Spleen (tissue), 7 donors: Measurements from ENCODE around the gene PKD1.
"Not testable (repeated sequence)": the region's sequence is repeated elsewhere in the genome, so short reads cannot be mapped to it uniquely, and the experiment has no call there.

ENCODE experiments used
- POLR2AphosphoS5 ChIP-seq, 3 donors: sonication (generic); formaldehyde crosslinking; IDR thresholded peaks; one replicate each; pipeline ENCODE4 v1.5.1; 2017; ENCODE audit warnings: antibody characterized with exemption in 3 of 3
- TF ChIP-seq, protein P1 (sequence below), 11 experiments: fragments of 200-600 bp in 7 of 11; fragments of 450-650 bp in 4 of 11; sonication (generic) in 4 of 11; IDR thresholded peaks in 8 of 11; conservative IDR thresholded peaks in 3 of 11; 1 replicate in 7 of 11; 2 replicates in 4 of 11; pipeline versions ENCODE4 v1.4.0 to v1.8.0; 2016 to 2021; ENCODE audit warnings: antibody characterized with exemption in 11 of 11, inconsistent platforms in 4 of 11, mild to moderate bottlenecking in 1 of 11
- donor health status: DM: no; HTN: no; CAD: no; lungs with moderate emphysema.
- donor health status: DM: no; HTN: no; CAD: no.
- donor health status: DM: no; HTN: no; CAD: no.

DNA sequence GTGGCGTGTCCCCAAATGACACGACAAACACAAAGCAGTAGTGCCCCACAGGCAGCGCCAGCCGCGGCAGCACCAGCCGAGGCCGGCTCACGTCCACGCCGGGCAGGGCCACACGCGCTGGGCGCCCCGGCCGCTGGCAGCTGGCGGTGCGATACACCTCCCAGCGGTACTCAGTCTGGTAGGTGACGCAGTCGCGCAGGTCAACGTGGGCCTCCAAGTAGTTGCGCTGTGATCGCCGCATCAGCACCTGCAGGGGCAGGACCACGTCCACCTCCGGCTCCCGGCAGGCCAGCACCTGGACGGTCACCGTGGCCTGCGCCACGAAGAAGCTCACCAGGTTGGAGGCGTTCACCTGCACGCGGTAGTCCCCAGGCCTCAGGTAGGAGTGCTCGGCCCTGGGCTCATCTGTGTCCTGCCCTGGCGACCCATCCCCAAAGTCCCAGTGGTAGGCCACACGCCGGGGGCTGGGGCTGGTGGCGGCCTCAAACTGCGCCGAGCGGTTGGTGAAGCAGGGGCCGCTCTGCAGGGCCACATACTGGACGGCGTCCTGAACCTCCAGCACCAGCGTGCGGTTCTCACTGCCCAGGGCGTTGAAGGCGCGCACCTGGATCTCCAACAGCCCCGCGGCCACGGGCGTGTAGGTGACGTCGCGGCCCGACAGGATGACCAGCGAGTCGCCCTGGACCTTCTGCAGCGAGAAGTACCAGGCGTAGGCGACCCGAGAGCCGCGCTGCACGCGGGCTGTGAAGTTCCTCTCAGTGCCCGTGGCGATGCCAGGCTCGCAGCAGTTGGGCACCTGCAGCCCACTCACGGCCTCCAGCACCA lies 27.0 kb downstream of the PKD1 start:
- TF ChIP-seq POLR2AphosphoS5 (IDR thresholded peaks at IDR 0.05), result not testable (repeated sequence)
- TF ChIP-seq, protein P1, sequence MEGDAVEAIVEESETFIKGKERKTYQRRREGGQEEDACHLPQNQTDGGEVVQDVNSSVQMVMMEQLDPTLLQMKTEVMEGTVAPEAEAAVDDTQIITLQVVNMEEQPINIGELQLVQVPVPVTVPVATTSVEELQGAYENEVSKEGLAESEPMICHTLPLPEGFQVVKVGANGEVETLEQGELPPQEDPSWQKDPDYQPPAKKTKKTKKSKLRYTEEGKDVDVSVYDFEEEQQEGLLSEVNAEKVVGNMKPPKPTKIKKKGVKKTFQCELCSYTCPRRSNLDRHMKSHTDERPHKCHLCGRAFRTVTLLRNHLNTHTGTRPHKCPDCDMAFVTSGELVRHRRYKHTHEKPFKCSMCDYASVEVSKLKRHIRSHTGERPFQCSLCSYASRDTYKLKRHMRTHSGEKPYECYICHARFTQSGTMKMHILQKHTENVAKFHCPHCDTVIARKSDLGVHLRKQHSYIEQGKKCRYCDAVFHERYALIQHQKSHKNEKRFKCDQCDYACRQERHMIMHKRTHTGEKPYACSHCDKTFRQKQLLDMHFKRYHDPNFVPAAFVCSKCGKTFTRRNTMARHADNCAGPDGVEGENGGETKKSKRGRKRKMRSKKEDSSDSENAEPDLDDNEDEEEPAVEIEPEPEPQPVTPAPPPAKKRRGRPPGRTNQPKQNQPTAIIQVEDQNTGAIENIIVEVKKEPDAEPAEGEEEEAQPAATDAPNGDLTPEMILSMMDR (IDR thresholded peaks at IDR 0.05 in 8 of 11, conservative IDR thresholded peaks at IDR 0.05 in 3 of 11), result not testable (repeated sequence)
